Epithelial cell of proximal tubule (primary cell): ENCODE data around the gene DCTN4. TPM values are rescaled to one million over a fixed set of nuclear protein-coding genes. Genes with fewer than 3 reads are reported as not detected.
"Not testable (repeated sequence)": the region's sequence is repeated elsewhere in the genome, so short reads cannot be mapped to it uniquely, and the experiment has no call there.

Experiments used
- DNase-seq: peaks from one replicate; pipeline ENCODE4 v3.0.0-alpha.2; 2011; ENCODE audit warnings: low read depth
- H3K4me3 ChIP-seq: 2 replicates; pipeline ENCODE4 v1.5.1; 2011; ENCODE audit warnings: low read depth, mild to moderate bottlenecking, low read length
- total RNA-seq: library from RNA; depleted of rRNA; stranded (reverse); fragments of >200 nt; gene quantifications from 2 replicates; pipeline ENCODE4 v1.2.3, GENCODE V29; 2015
- TF ChIP-seq, protein P1 (sequence below): conservative IDR thresholded peaks from 2 replicates; pipeline ENCODE4 v1.5.1; 2012; ENCODE audit warnings: low read depth, mild to moderate bottlenecking, low read length

DCTN4 gene
- total RNA-seq, 1 donor from 2014 or later = 29.0 TPM

DNA sequence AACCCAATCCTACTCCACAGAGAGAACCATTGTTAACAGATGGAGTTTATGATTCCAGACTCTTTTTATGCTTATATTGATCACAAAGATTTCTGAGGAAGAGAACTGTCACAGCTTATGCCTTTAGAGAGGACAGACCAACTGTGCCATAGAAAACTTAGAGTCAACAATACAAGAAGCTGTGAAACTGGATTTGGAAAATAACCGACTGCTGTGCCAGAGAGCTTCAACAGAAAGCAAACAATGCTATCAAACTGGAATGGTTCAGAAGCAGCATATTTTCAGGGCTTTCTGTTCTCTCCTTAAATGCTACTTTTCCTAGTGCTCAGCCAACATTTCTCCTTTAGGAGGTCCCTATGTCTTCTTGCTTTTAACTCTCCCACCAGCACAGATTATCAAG, 5.0 kb downstream of the DCTN4 start:
- TF ChIP-seq, protein P1, sequence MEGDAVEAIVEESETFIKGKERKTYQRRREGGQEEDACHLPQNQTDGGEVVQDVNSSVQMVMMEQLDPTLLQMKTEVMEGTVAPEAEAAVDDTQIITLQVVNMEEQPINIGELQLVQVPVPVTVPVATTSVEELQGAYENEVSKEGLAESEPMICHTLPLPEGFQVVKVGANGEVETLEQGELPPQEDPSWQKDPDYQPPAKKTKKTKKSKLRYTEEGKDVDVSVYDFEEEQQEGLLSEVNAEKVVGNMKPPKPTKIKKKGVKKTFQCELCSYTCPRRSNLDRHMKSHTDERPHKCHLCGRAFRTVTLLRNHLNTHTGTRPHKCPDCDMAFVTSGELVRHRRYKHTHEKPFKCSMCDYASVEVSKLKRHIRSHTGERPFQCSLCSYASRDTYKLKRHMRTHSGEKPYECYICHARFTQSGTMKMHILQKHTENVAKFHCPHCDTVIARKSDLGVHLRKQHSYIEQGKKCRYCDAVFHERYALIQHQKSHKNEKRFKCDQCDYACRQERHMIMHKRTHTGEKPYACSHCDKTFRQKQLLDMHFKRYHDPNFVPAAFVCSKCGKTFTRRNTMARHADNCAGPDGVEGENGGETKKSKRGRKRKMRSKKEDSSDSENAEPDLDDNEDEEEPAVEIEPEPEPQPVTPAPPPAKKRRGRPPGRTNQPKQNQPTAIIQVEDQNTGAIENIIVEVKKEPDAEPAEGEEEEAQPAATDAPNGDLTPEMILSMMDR = no peak
- DNase-seq = no peak
- no peak overlapping the region for H3K4me3 ChIP-seq

DNA sequence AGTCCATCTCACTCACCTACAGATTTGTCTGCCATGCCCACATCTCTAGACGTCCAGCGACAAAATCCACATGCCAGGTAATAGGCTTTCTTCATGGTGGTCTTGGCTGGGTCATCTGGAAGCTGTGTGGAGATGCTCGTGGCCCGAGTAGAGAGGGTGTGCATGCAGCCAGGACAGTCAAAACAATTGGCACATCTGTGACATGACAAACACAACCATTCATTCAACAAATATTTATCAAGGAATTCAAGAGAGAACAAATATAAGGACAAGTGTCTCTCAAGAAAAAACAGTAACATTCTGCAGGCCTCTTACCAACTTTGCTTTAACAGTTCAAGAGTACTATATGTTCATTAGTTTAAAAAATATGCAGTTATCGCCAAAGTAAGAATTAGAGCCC, 5.4 kb downstream of the DCTN4 start:
- H3K4me3 ChIP-seq = no peak overlapping the region
- TF ChIP-seq, protein P1 = no peak
- no peak for DNase-seq

DNA sequence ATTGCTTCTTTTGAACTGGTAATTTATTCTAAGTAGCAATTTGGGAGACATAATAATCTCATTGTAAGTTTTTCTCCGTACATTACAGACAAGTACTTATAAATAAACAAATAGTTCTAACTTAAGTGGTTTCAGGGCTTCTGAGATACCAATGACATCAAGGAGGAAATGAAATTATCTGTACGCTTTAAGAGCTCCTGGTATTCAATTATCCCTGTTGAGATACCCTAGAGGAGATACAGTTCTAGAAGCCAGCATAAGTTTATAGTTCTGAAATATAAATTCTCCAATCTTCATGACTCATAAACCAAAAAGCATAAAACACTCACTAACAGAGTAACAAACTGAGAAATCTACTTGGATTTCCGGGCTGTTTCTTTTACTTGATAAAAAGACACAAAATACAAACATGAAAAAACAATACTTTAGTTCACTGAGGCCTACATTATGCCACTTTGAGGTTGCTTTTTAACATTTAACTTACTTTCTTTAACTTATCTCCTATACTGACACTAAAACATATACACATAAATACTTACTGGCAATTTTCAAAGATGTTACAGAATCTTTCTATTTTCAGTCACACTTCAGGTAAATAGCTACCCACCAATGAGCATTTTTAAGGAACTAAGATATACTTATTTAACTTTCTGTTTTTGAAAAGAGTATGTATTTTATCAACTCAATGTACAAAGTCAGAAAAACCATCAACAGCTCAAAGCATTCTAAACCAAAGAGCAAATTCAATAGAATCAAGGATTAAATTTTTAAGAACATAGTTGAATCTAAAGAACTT, 7.5 kb downstream of the DCTN4 start:
- TF ChIP-seq, protein P1 = no peak
- DNase-seq = no peak
- no peak overlapping the region for H3K4me3 ChIP-seq

DNA sequence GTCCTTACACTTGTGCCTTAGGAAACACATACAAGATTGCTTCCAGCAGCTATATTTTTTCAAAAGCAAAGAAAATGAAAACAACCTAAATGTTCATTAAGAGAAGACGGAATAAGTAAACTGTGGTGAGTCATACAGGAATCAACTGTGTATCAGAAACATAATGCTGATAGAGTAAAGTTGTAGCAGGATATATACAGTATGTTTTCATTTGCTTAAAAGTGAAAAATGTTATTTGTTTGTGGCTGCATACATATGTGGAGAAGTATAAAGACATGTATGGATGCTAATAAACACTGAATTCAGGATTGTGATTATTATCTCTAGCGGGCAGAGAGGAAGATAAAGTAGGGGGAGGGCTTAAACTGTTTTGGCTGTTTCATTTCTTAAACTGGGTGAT, 8.3 kb downstream of the DCTN4 start:
- TF ChIP-seq, protein P1 = no peak
- no peak overlapping the region for H3K4me3 ChIP-seq
- DNase-seq = no peak

DNA sequence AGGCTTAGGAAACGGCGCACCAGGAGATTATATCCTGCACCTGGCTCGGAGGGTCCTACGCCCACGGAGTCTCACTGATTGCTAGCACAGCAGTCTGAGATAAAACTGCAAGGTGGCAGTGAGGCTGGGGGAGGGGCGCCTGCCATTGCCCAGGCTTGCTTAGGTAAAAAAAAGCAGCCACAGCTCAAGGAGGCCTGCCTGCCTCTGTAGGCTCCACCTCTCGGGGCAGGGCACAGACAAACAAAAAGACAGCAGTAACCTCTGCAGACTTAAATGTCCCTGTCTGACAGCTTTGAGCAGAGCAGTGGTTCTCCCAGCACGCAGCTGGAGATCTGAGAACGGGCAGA, 15.7 kb downstream of the DCTN4 start:
- not testable (repeated sequence) for DNase-seq, H3K4me3 ChIP-seq

DNA sequence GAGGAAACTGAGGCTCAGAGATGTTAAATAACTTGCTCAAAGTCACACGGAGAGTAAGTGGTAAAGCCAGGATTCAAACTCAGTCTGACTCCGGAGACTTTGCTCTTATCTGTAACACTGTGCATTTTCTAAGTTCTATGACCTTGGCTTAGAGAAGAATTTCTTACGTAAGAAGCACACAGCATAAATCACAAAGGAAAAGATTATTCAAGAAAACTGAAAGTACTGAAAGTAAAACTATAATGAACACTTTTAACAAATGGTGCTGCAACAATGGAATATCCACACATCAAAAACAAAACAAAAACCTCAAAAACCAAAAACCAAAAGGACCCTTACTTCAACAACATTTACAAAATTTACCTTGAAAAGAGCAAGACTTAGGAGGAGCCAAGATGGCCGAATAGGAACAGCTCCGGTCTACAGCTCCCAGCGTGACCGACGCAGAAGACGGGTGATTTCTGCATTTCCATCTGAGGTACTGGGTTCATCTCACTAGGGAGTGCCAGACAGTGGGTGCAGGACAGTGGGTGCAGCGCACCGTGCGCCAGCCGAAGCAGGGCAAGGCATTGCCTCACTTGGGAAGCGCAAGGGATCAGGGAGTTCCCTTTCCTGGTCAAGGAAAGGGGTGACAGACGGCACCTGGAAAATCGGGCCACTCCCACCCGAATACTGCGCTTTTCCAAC, 16.2 kb downstream of the DCTN4 start:
- DNase-seq = not testable (repeated sequence)

DNA sequence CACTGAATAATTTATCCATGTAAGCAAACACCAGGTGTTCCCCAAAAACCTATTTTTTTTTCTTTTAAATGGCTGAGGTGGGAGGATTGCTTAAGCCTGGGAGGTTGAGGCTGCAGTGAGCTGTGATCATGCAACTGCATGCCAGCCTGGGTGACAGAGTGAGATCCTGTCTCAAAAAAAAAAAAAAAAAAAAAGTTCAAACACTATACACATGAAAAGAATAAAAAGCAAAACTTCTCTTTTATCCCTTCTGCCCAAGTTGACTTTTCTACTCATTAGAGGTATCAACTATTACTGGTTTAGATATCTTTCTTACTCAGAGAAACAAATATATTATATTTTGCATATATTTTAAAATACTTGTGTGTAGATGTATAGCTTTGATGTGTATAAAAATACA, 17.8 kb downstream of the DCTN4 start:
- TF ChIP-seq, protein P1 = no peak
- H3K4me3 ChIP-seq = no peak overlapping the region
- no peak for DNase-seq

More for the DNA sequence above, 16.2 kb downstream of the DCTN4 start:
- not testable (repeated sequence) for H3K4me3 ChIP-seq

DNA sequence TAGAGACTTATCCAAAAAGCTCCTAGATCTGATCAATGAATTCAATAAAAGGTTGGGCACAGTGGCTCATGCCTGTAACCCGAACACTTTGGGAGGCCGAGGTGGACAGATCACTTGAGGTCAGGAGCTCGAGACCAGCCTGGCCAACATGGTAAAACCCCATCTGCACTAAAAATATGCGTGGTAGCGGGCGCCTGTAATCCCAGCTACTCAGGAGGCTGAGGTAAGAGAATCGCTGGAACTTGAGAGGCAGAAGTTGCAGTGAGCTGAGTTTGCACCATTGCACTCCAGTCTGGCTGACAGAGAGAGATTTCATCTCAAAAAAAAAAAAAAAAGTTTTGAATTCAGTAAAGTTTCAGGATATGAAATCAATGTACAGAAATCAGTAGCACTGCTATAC, 20.0 kb downstream of the DCTN4 start:
- DNase-seq = no peak
- no peak overlapping the region for H3K4me3 ChIP-seq
- TF ChIP-seq, protein P1 = no peak
